Mesenchymal stem cell (in vitro differentiated cells and primary cell): ENCODE results near the gene WWTR1.

ENCODE experiments used
- DNase-seq: peaks from one replicate; pipeline ENCODE4 v3.0.0-alpha.2; 2013
- H2AFZ ChIP-seq: one replicate; pipeline ENCODE4 v1.6.1; 2013; ENCODE audit warnings: low read depth, mild to moderate bottlenecking, control low read depth, inconsistent platforms, low read length, moderate library complexity
- H2AK5ac ChIP-seq: 2 replicates; pipeline ENCODE4 v1.6.1; 2013; ENCODE audit warnings: low read length, moderate library complexity, mild to moderate bottlenecking, inconsistent platforms; ENCODE audit not compliant: severe bottlenecking
- H2BK120ac ChIP-seq: one replicate; pipeline ENCODE4 v1.6.1; 2013; ENCODE audit warnings: low read depth, mild to moderate bottlenecking, inconsistent platforms, low read length, moderate library complexity
- H2BK12ac ChIP-seq, 2 experiments: one replicate each; pipeline ENCODE4 v1.6.1; 2013; ENCODE audit warnings: inconsistent platforms in 2 of 2, low read length in 2 of 2, mild to moderate bottlenecking in 2 of 2, moderate library complexity in 2 of 2, control low read depth in 1 of 2
- H2BK15ac ChIP-seq: one replicate; pipeline ENCODE4 v1.6.1; 2013; ENCODE audit warnings: mild to moderate bottlenecking, low read depth, inconsistent platforms; ENCODE audit not compliant: poor library complexity, severe bottlenecking
- H2BK5ac ChIP-seq: 2 replicates; pipeline ENCODE4 v1.6.1; 2013; ENCODE audit warnings: low read depth, mild to moderate bottlenecking, low read length, control low read depth, inconsistent platforms; ENCODE audit not compliant: poor library complexity, severe bottlenecking
- H3K14ac ChIP-seq, 2 experiments: one replicate each; pipeline ENCODE4 v1.6.1; 2013; ENCODE audit warnings: inconsistent platforms in 2 of 2, low read length in 2 of 2, control low read depth in 1 of 2, mild to moderate bottlenecking in 1 of 2, moderate library complexity in 1 of 2
- H3K18ac ChIP-seq, 2 experiments: one replicate each; pipeline ENCODE4 v1.6.1; 2013; ENCODE audit warnings: inconsistent platforms in 2 of 2, low read length in 2 of 2, control low read depth in 1 of 2, low read depth in 1 of 2, mild to moderate bottlenecking in 1 of 2
- H3K23ac ChIP-seq, 2 experiments: one replicate each; pipeline ENCODE4 v1.6.1; 2013; ENCODE audit warnings: inconsistent platforms in 2 of 2, low read length in 2 of 2, mild to moderate bottlenecking in 2 of 2, moderate library complexity in 2 of 2, control low read depth in 1 of 2
- H3K27ac ChIP-seq: 2 replicates; pipeline ENCODE4 v1.5.1; 2013; ENCODE audit warnings: mild to moderate bottlenecking, moderate library complexity, low read length, control low read depth, inconsistent platforms; ENCODE audit not compliant: poor library complexity, severe bottlenecking
- H3K27me3 ChIP-seq, 2 experiments: 2 replicates each; pipeline versions ENCODE4 v1.6.1 to v1.7.0; 2013; ENCODE audit warnings: low read length in 2 of 2, mild to moderate bottlenecking in 2 of 2, moderate library complexity in 2 of 2, control low read depth in 1 of 2, inconsistent platforms in 1 of 2; ENCODE audit not compliant: control insufficient read depth in 1 of 2, insufficient read depth in 1 of 2
- H3K36me3 ChIP-seq, 2 experiments: 2 replicates each; pipeline versions ENCODE4 v1.6.1 to v1.7.0; 2013; ENCODE audit warnings: low read length in 2 of 2, control low read depth in 1 of 2, inconsistent platforms in 1 of 2, low read depth in 1 of 2, mild to moderate bottlenecking in 1 of 2; ENCODE audit not compliant: insufficient read depth in 2 of 2, control insufficient read depth in 1 of 2
- H3K4ac ChIP-seq, 2 experiments: one replicate each; pipeline ENCODE4 v1.6.1; 2013; ENCODE audit warnings: inconsistent platforms in 2 of 2, low read length in 2 of 2, mild to moderate bottlenecking in 2 of 2, moderate library complexity in 2 of 2, control low read depth in 1 of 2, low read depth in 1 of 2
- H3K4me1 ChIP-seq: 2 replicates; pipeline ENCODE4 v1.6.1; 2013; ENCODE audit warnings: low read depth, low read length, control low read depth; ENCODE audit not compliant: control insufficient read depth, insufficient read depth
- H3K4me2 ChIP-seq: 2 replicates; pipeline ENCODE4 v1.6.1; 2013; ENCODE audit warnings: low read length, mild to moderate bottlenecking, inconsistent platforms; ENCODE audit not compliant: poor library complexity, severe bottlenecking
- H3K4me3 ChIP-seq, 2 experiments: 2 replicates each; pipeline versions ENCODE4 v1.5.1 to v1.7.0; 2013; ENCODE audit warnings: low read length in 2 of 2, mild to moderate bottlenecking in 2 of 2, control low read depth in 1 of 2, low read depth in 1 of 2; ENCODE audit not compliant: insufficient read depth in 1 of 2
- H3K79me1 ChIP-seq: replicated peaks from 2 replicates; pipeline ENCODE4 v1.6.1; 2013; ENCODE audit warnings: mild to moderate bottlenecking, control low read depth, low read length, inconsistent platforms; ENCODE audit not compliant: poor library complexity, severe bottlenecking
- H3K9ac ChIP-seq: 2 replicates; pipeline ENCODE4 v1.7.0; 2013; ENCODE audit warnings: mild to moderate bottlenecking, low read length, moderate library complexity
- H3K9me3 ChIP-seq: 2 replicates; pipeline ENCODE4 v1.7.0; 2013; ENCODE audit warnings: mild to moderate bottlenecking, low read length; ENCODE audit not compliant: control insufficient read depth
- H4K8ac ChIP-seq: one replicate; pipeline ENCODE4 v1.6.1; 2013; ENCODE audit warnings: inconsistent platforms, mild to moderate bottlenecking, low read length, moderate library complexity
- H4K91ac ChIP-seq: one replicate; pipeline ENCODE4 v1.6.1; 2013; ENCODE audit warnings: mild to moderate bottlenecking, low read length, inconsistent platforms
- WGBS: methylation state at CpG from one replicate; pipeline ENCODE4 v1.1.7; 2013; ENCODE audit warnings: mixed read lengths; 5-methylcytosine and 5-hydroxymethylcytosine counted together

WWTR1 gene

DNA sequence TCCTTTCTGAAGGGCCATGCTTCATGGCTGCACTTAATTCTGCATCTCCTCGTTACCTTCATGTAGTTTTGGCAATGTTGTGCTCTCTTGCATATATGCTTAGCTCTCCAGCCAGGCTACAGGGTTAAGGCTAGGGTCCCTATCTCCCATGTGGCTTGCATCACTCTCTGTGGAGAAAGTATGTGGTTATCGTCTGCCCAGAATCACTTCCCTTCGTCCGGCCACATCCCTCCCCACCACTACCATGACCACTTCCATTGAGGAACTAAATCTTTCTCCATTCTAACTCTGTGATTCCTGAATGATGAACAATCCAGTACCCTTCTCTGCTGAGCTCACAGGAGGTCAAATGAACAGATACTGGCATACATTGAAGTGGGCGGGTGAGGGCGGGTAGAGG, 34.0 kb downstream of the WWTR1 start:
- no peak overlapping the region for H2BK5ac ChIP-seq
- H3K18ac ChIP-seq, result peak overlapping the region in 1 of 2 experiments; percentile 16
- H2AK5ac ChIP-seq, result no peak overlapping the region
- peaks cover 0 to 17% of the 10 kb centered on the region in 2 experiments for H3K36me3 ChIP-seq
- H3K14ac ChIP-seq, result no peak overlapping the region
- WGBS, result 61% methylated on average over 6 of the region's 6 CpGs
- no peak overlapping the region for H3K4me2 ChIP-seq
- DNase-seq, result no peak
- no peaks in the 10 kb centered on the region for H3K9me3 ChIP-seq
- no peak overlapping the region for H4K91ac ChIP-seq
- no peak overlapping the region for H3K23ac ChIP-seq
- H3K79me1 ChIP-seq, result no peaks in the 10 kb centered on the region
- H4K8ac ChIP-seq, result peak overlapping the region; percentile 14
- no peak overlapping the region for H2BK120ac ChIP-seq
- no peak overlapping the region for H3K4ac ChIP-seq
- H2BK12ac ChIP-seq, result no peak overlapping the region
- no peak overlapping the region for H3K27ac ChIP-seq
- H3K9ac ChIP-seq, result no peak overlapping the region
- H3K4me3 ChIP-seq, result no peak overlapping the region
- H3K27me3 ChIP-seq, result no peaks in the 10 kb centered on the region
- no peak overlapping the region for H2BK15ac ChIP-seq
- H3K4me1 ChIP-seq, result peaks cover 4% of the 10 kb centered on the region
- H2AFZ ChIP-seq, result no peak overlapping the region

DNA sequence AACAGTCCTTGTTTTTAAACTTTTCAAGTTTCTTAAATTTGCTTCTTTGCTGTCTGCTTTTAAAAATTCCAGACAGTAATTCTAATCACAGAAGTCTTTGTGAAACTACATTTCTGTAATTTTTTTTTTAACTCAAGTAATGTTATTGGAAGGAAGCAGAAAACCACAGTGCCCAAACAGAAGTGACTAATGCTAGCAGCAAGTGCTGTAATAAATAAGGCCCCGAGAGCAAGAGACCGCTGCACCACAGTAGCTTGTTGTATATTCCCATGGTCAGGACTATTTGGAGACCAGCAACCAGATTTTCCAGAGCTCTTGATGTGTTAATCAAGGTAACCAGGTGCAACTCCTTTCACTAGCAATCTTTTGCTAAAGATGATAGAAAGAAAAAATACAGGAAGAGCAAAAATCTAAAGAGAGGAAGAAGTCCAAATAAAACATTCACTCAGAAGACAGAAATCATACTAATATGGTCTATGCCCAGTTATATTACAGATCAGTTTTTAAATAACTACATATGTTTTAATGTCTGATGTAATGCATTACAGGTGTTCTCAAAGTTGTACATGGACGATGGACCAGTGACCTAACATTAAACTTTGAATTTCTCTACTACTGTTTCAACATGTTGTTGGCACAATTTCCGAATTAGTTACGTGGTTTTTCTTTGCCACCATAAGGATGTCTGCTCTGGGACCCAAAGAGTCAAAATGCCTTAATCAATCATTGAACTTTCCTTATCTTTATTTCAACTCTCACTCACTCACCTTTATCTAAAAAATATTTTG, 36.4 kb downstream of the WWTR1 start:
- Histone ChIP-seq H3K4me2 (no peak overlapping the region), H3K27ac (peak overlapping the region; percentile 43), H4K8ac (no peak overlapping the region), H3K36me3 (peaks cover 3 to 19% of the 10 kb centered on the region in 2 experiments), H2BK120ac (no peak overlapping the region), H3K23ac (no peak overlapping the region), H2AFZ (no peak overlapping the region), H3K14ac (no peak overlapping the region), H3K4me1 (peaks cover 10% of the 10 kb centered on the region), H3K18ac (no peak overlapping the region), H2BK15ac (no peak overlapping the region), H3K9ac (peak overlapping the region; percentile 31), H3K27me3 (no peaks in the 10 kb centered on the region), H4K91ac (no peak overlapping the region), H2BK12ac (no peak overlapping the region), H3K9me3 (no peaks in the 10 kb centered on the region), H3K4ac (no peak overlapping the region), H3K79me1 (no peaks in the 10 kb centered on the region), H2BK5ac (no peak overlapping the region), H3K4me3 (no peak overlapping the region), H2AK5ac (no peak overlapping the region)
- 55% methylated on average over 5 of the region's 5 CpGs for WGBS
- peak; percentile 93 for DNase-seq

GRCh38 chr3:149620291-149621020, 37.4 kb downstream of the WWTR1 start:
- peaks cover 3 to 19% of the 10 kb centered on the region in 2 experiments for H3K36me3 ChIP-seq
- H2BK12ac ChIP-seq, result no peak overlapping the region
- no peak overlapping the region for H4K91ac ChIP-seq
- H3K4me1 ChIP-seq, result peaks cover 10% of the 10 kb centered on the region
- peak overlapping the region in 1 of 2 experiments; percentile 37 for H3K18ac ChIP-seq
- H2AK5ac ChIP-seq, result no peak overlapping the region
- peak overlapping the region; percentile 31 for H3K9ac ChIP-seq
- peak; percentile 94 for DNase-seq
- H3K79me1 ChIP-seq, result no peaks in the 10 kb centered on the region
- no peak overlapping the region for H4K8ac ChIP-seq
- no peaks in the 10 kb centered on the region for H3K27me3 ChIP-seq
- no peak overlapping the region for H2BK120ac ChIP-seq
- no peak overlapping the region for H3K23ac ChIP-seq
- no peak overlapping the region for H2BK5ac ChIP-seq
- 43% methylated on average over 1 of the region's 1 CpG for WGBS
- H3K27ac ChIP-seq, result peak overlapping the region; percentile 79
- H2AFZ ChIP-seq, result no peak overlapping the region
- no peak overlapping the region for H3K14ac ChIP-seq
- no peak overlapping the region for H2BK15ac ChIP-seq
- H3K4me2 ChIP-seq, result no peak overlapping the region
- H3K4me3 ChIP-seq, result no peak overlapping the region
- no peak overlapping the region for H3K4ac ChIP-seq
- no peaks in the 10 kb centered on the region for H3K9me3 ChIP-seq

- no peak overlapping the region for H3K14ac ChIP-seq
- no peak overlapping the region for H3K18ac ChIP-seq
- H2BK120ac ChIP-seq, result no peak overlapping the region
- no peak overlapping the region for H3K27ac ChIP-seq
- no peak overlapping the region for H4K8ac ChIP-seq
- H3K4me2 ChIP-seq, result no peak overlapping the region
- peaks cover 3 to 22% of the 10 kb centered on the region in 2 experiments for H3K36me3 ChIP-seq
- no peak overlapping the region for H3K4ac ChIP-seq
- H3K23ac ChIP-seq, result no peak overlapping the region
- no peak overlapping the region for H2BK5ac ChIP-seq
- H2AK5ac ChIP-seq, result no peak overlapping the region
- no peak for DNase-seq
- 55% methylated on average over 3 of the region's 4 CpGs for WGBS
- no peak overlapping the region for H3K4me3 ChIP-seq
- H3K79me1 ChIP-seq, result no peaks in the 10 kb centered on the region
- no peak overlapping the region for H2AFZ ChIP-seq
- no peak overlapping the region for H3K9ac ChIP-seq
- H3K4me1 ChIP-seq, result peaks cover 8% of the 10 kb centered on the region
- H3K9me3 ChIP-seq, result no peaks in the 10 kb centered on the region
- no peaks in the 10 kb centered on the region for H3K27me3 ChIP-seq
- no peak overlapping the region for H2BK12ac ChIP-seq
- H2BK15ac ChIP-seq, result no peak overlapping the region
- H4K91ac ChIP-seq, result no peak overlapping the region
Measured at GRCh38 chr3:149619136-149619535, 38.7 kb downstream of the WWTR1 start.
